OCI-LY1 (cell line): ENCODE data around the gene CBX8.

ENCODE experiments used
- H2AFZ ChIP-seq: fragments of 200-600 bp; sonication (generic), shearing (Covaris generic); 2 replicates; pipeline ENCODE4 v1.6.0; 2014; ENCODE audit warnings: antibody characterized with exemption, mild to moderate bottlenecking, low read length
- H3F3A ChIP-seq: fragments of 200-600 bp; sonication (generic), shearing (Covaris generic); 2 replicates; pipeline ENCODE4 v1.6.0; 2014; ENCODE audit warnings: mild to moderate bottlenecking, antibody characterized with exemption, low read length, moderate library complexity; ENCODE audit not compliant: insufficient read depth
- H3K27ac ChIP-seq: fragments of 200-600 bp; sonication (generic); 2 replicates; pipeline ENCODE4 v1.5.1; 2014; ENCODE audit warnings: low read length, mixed run types, mild to moderate bottlenecking, low read depth; ENCODE audit not compliant: poor library complexity, severe bottlenecking
- H3K27me3 ChIP-seq: fragments of 200-600 bp; sonication (generic); 2 replicates; pipeline ENCODE4 v1.6.0; 2014; ENCODE audit warnings: antibody characterized with exemption, mild to moderate bottlenecking, low read length, moderate library complexity; ENCODE audit not compliant: insufficient read depth
- H3K36me3 ChIP-seq: fragments of 200-600 bp; sonication (generic); 2 replicates; pipeline ENCODE4 v1.6.1; 2014; ENCODE audit warnings: mild to moderate bottlenecking, antibody characterized with exemption, low read length, moderate library complexity, mixed read lengths; ENCODE audit not compliant: insufficient read depth
- H3K4me1 ChIP-seq: fragments of 200-600 bp; sonication (generic); 2 replicates; pipeline ENCODE4 v1.5.1; 2014; ENCODE audit warnings: mild to moderate bottlenecking, low read length, moderate library complexity; ENCODE audit not compliant: insufficient read depth, severe bottlenecking
- H3K4me2 ChIP-seq: fragments of 200-600 bp; sonication (generic), shearing (Covaris generic); 2 replicates; pipeline ENCODE4 v1.6.1; 2014; ENCODE audit warnings: low read length
- H3K4me3 ChIP-seq: fragments of 200-600 bp; sonication (generic); 2 replicates; pipeline ENCODE4 v1.5.1; 2014; ENCODE audit warnings: low read length, low read depth, mild to moderate bottlenecking, mixed read lengths; ENCODE audit not compliant: poor library complexity, severe bottlenecking
- H3K79me2 ChIP-seq: fragments of 200-600 bp; shearing (Covaris generic); 2 replicates; pipeline ENCODE4 v1.6.1; 2016; ENCODE audit warnings: mixed run types, low read length, mixed read lengths; ENCODE audit not compliant: insufficient read depth
- H3K9ac ChIP-seq: fragments of 200-600 bp; sonication (generic), shearing (Covaris generic); 2 replicates; pipeline ENCODE4 v1.6.1; 2014; ENCODE audit warnings: mild to moderate bottlenecking, low read length, mixed read lengths
- H3K9me2 ChIP-seq: fragments of 200-600 bp; sonication (generic), shearing (Covaris generic); 2 replicates; pipeline ENCODE4 v1.6.1; 2014; ENCODE audit warnings: low read depth, mild to moderate bottlenecking, low read length, mixed read lengths
- H3K9me3 ChIP-seq: fragments of 200-600 bp; shearing (Covaris generic); 2 replicates; pipeline ENCODE4 v1.6.1; 2014; ENCODE audit warnings: low read length, mixed read lengths
- H4K20me1 ChIP-seq: fragments of 200-600 bp; sonication (generic), shearing (Covaris generic); 2 replicates; pipeline ENCODE4 v1.6.0; 2016; ENCODE audit warnings: mild to moderate bottlenecking, low read length; ENCODE audit not compliant: insufficient read depth
- CTCF ChIP-seq: fragments of 200-600 bp; sonication (generic), shearing (Covaris generic); IDR thresholded peaks from 2 replicates; pipeline ENCODE4 v1.5.1; 2017; ENCODE audit warnings: mild to moderate bottlenecking, antibody characterized with exemption, low read length, moderate library complexity, mixed read lengths
- EZH2 ChIP-seq: fragments of 200-600 bp; sonication (generic), shearing (Covaris generic); IDR thresholded peaks from 2 replicates; pipeline ENCODE4 v1.8.0; 2017; ENCODE audit warnings: borderline replicate concordance, mixed run types, mild to moderate bottlenecking, antibody characterized with exemption, low read length, moderate library complexity, mixed read lengths

The CBX8 gene

GRCh38 chr17:79806863-79807720 lies 10.2 kb upstream of the CBX8 start:
- Histone ChIP-seq H3K27me3 (no peaks in the 10 kb centered on the region), H3K4me2 (no peak overlapping the region), H3K9ac (no peak overlapping the region)

GRCh38 chr17:79806446-79806760 lies 9.5 kb upstream of the CBX8 start:
- TF ChIP-seq EZH2 (no peak), CTCF (no peak)
- H3K9me3 ChIP-seq, result no peaks in the 10 kb centered on the region
- H3K27me3 ChIP-seq, result no peaks in the 10 kb centered on the region
- H3K4me2 ChIP-seq, result no peak overlapping the region
- H3K27ac ChIP-seq, result no peak overlapping the region
- no peaks in the 10 kb centered on the region for H3K9me2 ChIP-seq
- H3K9ac ChIP-seq, result no peak overlapping the region
- H2AFZ ChIP-seq, result no peak overlapping the region
- H3F3A ChIP-seq, result no peaks in the 10 kb centered on the region
- H3K79me2 ChIP-seq, result no peaks in the 10 kb centered on the region
- H3K4me1 ChIP-seq, result peaks cover 32% of the 10 kb centered on the region
- no peaks in the 10 kb centered on the region for H3K36me3 ChIP-seq
- H4K20me1 ChIP-seq, result no peaks in the 10 kb centered on the region
- H3K4me3 ChIP-seq, result no peak overlapping the region

More at GRCh38 chr17:79806863-79807720, 10.2 kb upstream of the CBX8 start:
- Histone ChIP-seq H3K79me2 (no peaks in the 10 kb centered on the region), H3F3A (no peaks in the 10 kb centered on the region), H2AFZ (no peak overlapping the region), H3K4me1 (peaks cover 36% of the 10 kb centered on the region), H3K9me2 (no peaks in the 10 kb centered on the region), H4K20me1 (no peaks in the 10 kb centered on the region), H3K36me3 (no peaks in the 10 kb centered on the region), H3K9me3 (no peaks in the 10 kb centered on the region), H3K4me3 (no peak overlapping the region), H3K27ac (no peak overlapping the region)
- TF ChIP-seq EZH2, result no peak
- no peak for TF ChIP-seq CTCF

GRCh38 chr17:79804856-79805696 lies 8.2 kb upstream of the CBX8 start:
- no peaks in the 10 kb centered on the region for H3K9me2 ChIP-seq
- H3K4me3 ChIP-seq, result peak overlapping the region; percentile 57
- H4K20me1 ChIP-seq, result no peaks in the 10 kb centered on the region
- no peaks in the 10 kb centered on the region for H3K9me3 ChIP-seq
- H2AFZ ChIP-seq, result no peak overlapping the region
- H3K4me2 ChIP-seq, result peak overlapping the region; percentile 69
- H3K36me3 ChIP-seq, result no peaks in the 10 kb centered on the region
- peaks cover 35% of the 10 kb centered on the region for H3K4me1 ChIP-seq
- peak overlapping the region; percentile 53; the same call in 1 of the 2 replicates for H3K9ac ChIP-seq
- TF ChIP-seq CTCF, result no peak
- TF ChIP-seq EZH2, result no peak
- H3K27me3 ChIP-seq, result peaks cover 1% of the 10 kb centered on the region; the same call in 1 of the 2 replicates
- no peaks in the 10 kb centered on the region for H3F3A ChIP-seq
- H3K79me2 ChIP-seq, result no peaks in the 10 kb centered on the region
- H3K27ac ChIP-seq, result peak overlapping the region; percentile 24
